Nephron progenitor cell (in vitro differentiated cells): Measurements from ENCODE around the gene SPATA25.
"Not testable (repeated sequence)": the region's sequence is repeated elsewhere in the genome, so short reads cannot be mapped to it uniquely, and the experiment has no call there.

Experiments used
- DNase-seq: peaks from one replicate; pipeline ENCODE4 v3.0.0; 2021
- H3K27ac Mint-ChIP-seq: 2 replicates; pipeline ENCODE4 v1.8.0; 2021; ENCODE audit warnings: mild to moderate bottlenecking, moderate library complexity, mixed read lengths
- H3K27me3 Mint-ChIP-seq: 2 replicates; pipeline ENCODE4 v1.8.0; 2021; ENCODE audit warnings: mild to moderate bottlenecking, low read depth, mixed read lengths; ENCODE audit not compliant: poor library complexity
- H3K36me3 Mint-ChIP-seq: 2 replicates; pipeline ENCODE4 v1.8.0; 2021; ENCODE audit warnings: low read depth, mixed read lengths
- H3K4me1 Mint-ChIP-seq: 2 replicates; pipeline ENCODE4 v1.8.0; 2021; ENCODE audit warnings: mixed read lengths
- H3K4me3 Mint-ChIP-seq: 2 replicates; pipeline ENCODE4 v1.8.0; 2021; ENCODE audit warnings: mild to moderate bottlenecking, moderate library complexity, mixed read lengths
- H3K9me3 Mint-ChIP-seq: 2 replicates; pipeline ENCODE4 v1.8.0; 2021; ENCODE audit warnings: mild to moderate bottlenecking, moderate library complexity, mixed read lengths
- CTCF ChIP-seq: fragments of 200-600 bp; sonication (generic); IDR thresholded peaks from 2 replicates; pipeline ENCODE4 v1.5.0; 2021; ENCODE audit warnings: antibody characterized with exemption

Gene SPATA25

GRCh38 chr20:45882469-45883099 lies 4.8 kb downstream of the SPATA25 start:
- no peaks in the 10 kb centered on the region for H3K9me3 Mint-ChIP-seq
- no peak overlapping the region for H3K27ac Mint-ChIP-seq
- no peak for DNase-seq
- no peak for TF ChIP-seq CTCF
- H3K4me3 Mint-ChIP-seq, result peak overlapping the region; percentile 86
- no peaks in the 10 kb centered on the region for H3K27me3 Mint-ChIP-seq
- H3K4me1 Mint-ChIP-seq, result peaks cover 26% of the 10 kb centered on the region
- peaks cover 17% of the 10 kb centered on the region for H3K36me3 Mint-ChIP-seq

- Mint-ChIP-seq H3K4me3 (peak within 1 kb of the TSS; percentile 95), H3K27me3 (no peaks in the 10 kb centered on the region), H3K36me3 (peaks cover 17% of the 10 kb centered on the region), H3K27ac (peak within 1 kb of the TSS; percentile 97), H3K9me3 (no peaks in the 10 kb centered on the region), H3K4me1 (peaks cover 26% of the 10 kb centered on the region)
- peak; percentile 99 for DNase-seq
- TF ChIP-seq CTCF, result no peak
Measured at GRCh38 chr20:45880988-45881788, 6.2 kb downstream of the SPATA25 start, which contains the start of gene ZSWIM1. ZSWIM1 (plus strand) TSS chr20:45881227; CDS start chr20:45882593, 1,366 bp downstream.

- TF ChIP-seq CTCF, result no peak
- no peak for DNase-seq
- H3K27me3 Mint-ChIP-seq, result peaks cover 2% of the 10 kb centered on the region
- no peak overlapping the region for H3K4me3 Mint-ChIP-seq
- no peak overlapping the region for H3K27ac Mint-ChIP-seq
- H3K9me3 Mint-ChIP-seq, result no peaks in the 10 kb centered on the region
- H3K4me1 Mint-ChIP-seq, result peaks cover 23% of the 10 kb centered on the region
- peaks cover 9% of the 10 kb centered on the region for H3K36me3 Mint-ChIP-seq
Measured at GRCh38 chr20:45878076-45878761, 9.2 kb downstream of the SPATA25 start.

GRCh38 chr20:45874576-45874975 lies 12.8 kb downstream of the SPATA25 start:
- TF ChIP-seq CTCF, result no peak
- H3K36me3 Mint-ChIP-seq, result peaks cover 5% of the 10 kb centered on the region
- DNase-seq, result no peak
- H3K27ac Mint-ChIP-seq, result peak overlapping the region; percentile 46
- H3K9me3 Mint-ChIP-seq, result no peaks in the 10 kb centered on the region
- no peak overlapping the region for H3K4me3 Mint-ChIP-seq
- peaks cover 5% of the 10 kb centered on the region for H3K27me3 Mint-ChIP-seq
- H3K4me1 Mint-ChIP-seq, result peaks cover 5% of the 10 kb centered on the region

- H3K36me3 Mint-ChIP-seq, H3K27me3 Mint-ChIP-seq, H3K9me3 Mint-ChIP-seq, H3K27ac Mint-ChIP-seq, H3K4me3 Mint-ChIP-seq, H3K4me1 Mint-ChIP-seq, DNase-seq: not testable (repeated sequence)
Measured at GRCh38 chr20:45874104-45874481, 13.3 kb downstream of the SPATA25 start.

GRCh38 chr20:45873409-45874103 lies 13.9 kb downstream of the SPATA25 start:
- H3K4me1 Mint-ChIP-seq, result peaks cover 5% of the 10 kb centered on the region
- peaks cover 5% of the 10 kb centered on the region for H3K36me3 Mint-ChIP-seq
- no peak for TF ChIP-seq CTCF
- no peak for DNase-seq
- H3K4me3 Mint-ChIP-seq, result no peak overlapping the region
- H3K27ac Mint-ChIP-seq, result no peak overlapping the region
- peaks cover 5% of the 10 kb centered on the region for H3K27me3 Mint-ChIP-seq
- no peaks in the 10 kb centered on the region for H3K9me3 Mint-ChIP-seq
